ENCODE measurements around the gene HARBI1.

HARBI1 gene

DNA sequence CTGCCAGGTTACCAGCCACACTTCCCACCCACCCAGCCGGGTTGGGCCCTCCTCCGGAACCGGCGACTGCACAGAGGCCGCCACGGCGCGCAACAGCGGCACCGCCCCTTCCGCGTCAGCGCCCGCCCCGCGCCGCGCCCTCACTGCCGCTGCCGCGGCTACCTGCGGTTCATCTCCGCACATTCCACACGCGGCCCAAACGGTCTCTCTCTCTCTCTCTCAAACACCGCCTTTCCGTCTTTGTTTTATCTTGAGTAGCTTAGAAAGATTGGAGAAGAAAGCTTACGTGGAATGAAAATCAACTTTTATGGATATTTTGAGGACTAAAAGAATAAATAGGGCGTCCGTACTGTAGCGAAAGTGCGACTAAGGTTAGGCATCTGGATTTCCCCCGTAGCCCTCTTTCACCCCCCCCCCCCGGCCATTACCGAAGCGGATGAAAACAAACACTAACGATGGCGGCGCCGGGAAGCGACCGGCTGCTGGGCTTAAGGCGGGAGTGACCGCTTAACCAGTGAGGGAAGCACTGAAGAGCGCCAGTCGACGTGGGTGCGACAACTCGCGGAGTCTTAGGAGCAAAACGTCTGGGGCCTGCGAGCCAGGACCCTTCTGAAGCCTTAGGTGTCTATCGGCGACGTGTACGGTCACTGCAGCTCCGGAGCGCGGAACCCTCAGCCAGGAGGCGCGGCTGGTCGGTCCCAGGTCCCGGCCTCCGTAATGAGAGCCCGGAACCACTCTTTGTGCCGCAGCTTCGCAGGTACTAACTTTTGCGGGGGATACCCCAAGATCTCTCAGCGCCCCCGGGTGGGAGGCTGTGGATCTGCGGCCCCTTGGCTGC, at the start of gene HARBI1, which contains the start of gene ATG13:
TSS of gene HARBI1 (minus strand) at position 94 of the 838 bp plus-strand sequence. CDS start 990 bp downstream, outside the sequence.
TSS of gene ATG13 (plus strand) at position 420 of the 838 bp plus-strand sequence. CDS start 26,739 bp downstream, outside the sequence.
- peak; percentile 83 to 91 (median 85) for DNase-seq (ENCODE audit: low read depth in 2 of 3, low spot score in 1 of 3)

GRCh38 chr11:46666516-46666915, 49.5 kb upstream of the HARBI1 start:
- DNase-seq (ENCODE audit: low read depth in 2 of 3, low spot score in 1 of 3) = no peak

GRCh38 chr11:46665356-46665755, 48.3 kb upstream of the HARBI1 start:
- DNase-seq (ENCODE audit: low read depth in 2 of 3, low spot score in 1 of 3) = no peak

DNA sequence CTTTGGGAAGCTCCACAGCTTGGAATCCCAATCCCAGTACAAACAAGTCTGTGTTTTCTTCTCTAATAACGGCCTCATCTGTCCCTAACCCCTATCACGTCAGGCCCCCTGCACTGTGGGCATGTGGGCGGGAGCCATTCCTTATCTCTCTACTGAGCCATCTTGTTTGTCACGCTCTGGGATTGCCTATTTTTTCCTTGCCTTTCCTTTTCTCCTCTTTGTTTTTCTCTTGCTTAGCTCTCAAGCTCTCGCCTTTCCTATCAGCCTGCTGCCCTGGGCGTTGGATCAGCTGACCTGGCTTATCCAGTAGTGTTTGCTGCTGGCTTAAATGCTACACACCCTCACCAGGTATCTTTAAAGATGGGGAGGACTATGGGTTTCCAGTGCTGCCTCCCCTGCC, 47.6 kb upstream of the HARBI1 start:
- DNase-seq (ENCODE audit: low read depth in 2 of 3, low spot score in 1 of 3) = no peak

GRCh38 chr11:46663277-46663940, 46.4 kb upstream of the HARBI1 start:
- no peak for DNase-seq (ENCODE audit: low read depth in 2 of 3, low spot score in 1 of 3)

GRCh38 chr11:46662366-46662765, 45.3 kb upstream of the HARBI1 start:
- no peak for DNase-seq (ENCODE audit: low read depth in 2 of 3, low spot score in 1 of 3)

DNA sequence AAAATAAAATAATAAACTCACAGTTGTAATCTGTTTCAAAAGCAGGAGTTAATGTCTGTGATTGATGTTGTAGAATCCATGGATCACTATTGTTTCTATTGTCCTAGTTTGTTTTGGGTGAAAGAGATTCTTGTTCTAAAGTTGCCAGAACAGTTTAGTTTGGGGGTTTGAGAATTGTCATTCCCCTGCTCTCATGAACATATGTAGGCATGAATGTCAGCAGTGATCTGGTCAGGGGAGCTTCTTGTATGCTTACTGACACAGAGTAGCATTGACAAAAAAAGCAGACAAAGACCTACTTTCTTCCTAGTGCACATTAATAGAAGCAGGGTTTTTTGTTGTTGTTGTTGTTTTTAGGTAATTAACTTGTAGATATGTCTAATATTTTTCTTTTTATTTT, 44.8 kb upstream of the HARBI1 start:
- DNase-seq (ENCODE audit: low read depth in 2 of 3, low spot score in 1 of 3) = no peak

- DNase-seq (ENCODE audit: low read depth in 2 of 3, low spot score in 1 of 3) = no peak
These were observed 42.9 kb upstream of the HARBI1 start for GRCh38 chr11:46659908-46660307.

DNA sequence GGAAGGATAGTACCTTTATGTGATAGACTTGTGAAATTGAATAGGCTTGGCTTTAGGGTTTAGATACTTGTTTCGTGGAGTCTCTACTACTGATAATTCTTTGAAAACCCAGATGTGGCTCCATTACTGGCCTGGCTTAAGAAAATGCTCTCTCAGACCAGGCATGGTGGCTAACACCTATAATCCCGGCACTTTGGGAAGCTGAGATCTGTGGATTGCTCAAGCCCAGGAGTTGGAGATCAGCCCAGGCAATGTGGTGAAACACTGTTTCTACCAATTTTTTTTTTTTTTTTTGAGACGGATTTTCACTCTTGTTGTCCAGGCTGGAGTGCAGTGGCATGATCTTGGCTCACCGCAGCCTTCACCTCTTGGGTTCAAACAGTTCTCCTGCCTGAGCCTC, 41.2 kb upstream of the HARBI1 start:
- no peak for DNase-seq (ENCODE audit: low read depth in 2 of 3, low spot score in 1 of 3)

GRCh38 chr11:46657186-46657585, 40.2 kb upstream of the HARBI1 start:
- no peak for DNase-seq (ENCODE audit: low read depth in 2 of 3, low spot score in 1 of 3)

DNA sequence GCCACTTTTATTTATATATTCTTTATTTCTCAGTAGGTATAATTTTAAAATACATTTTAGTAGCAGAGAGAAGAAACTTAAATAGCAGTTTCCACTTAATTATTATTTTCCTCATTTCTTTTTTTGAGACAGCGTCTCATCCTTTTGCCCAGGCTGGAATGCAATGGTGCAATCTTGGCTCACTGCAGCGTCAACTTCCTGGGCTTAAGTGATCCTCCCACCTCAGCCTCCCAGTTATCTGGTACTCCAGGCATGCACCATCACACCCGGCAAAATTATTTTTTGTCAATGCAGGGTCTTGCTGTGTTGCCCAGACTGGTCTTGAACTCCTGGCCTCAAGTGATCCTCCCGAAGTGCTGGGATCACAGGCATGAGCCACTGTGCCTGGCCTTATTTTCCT, 38.6 kb upstream of the HARBI1 start:
- DNase-seq (ENCODE audit: low read depth in 2 of 3, low spot score in 1 of 3) = no peak

- no peak for DNase-seq (ENCODE audit: low read depth in 2 of 3, low spot score in 1 of 3)
These were observed 32.2 kb upstream of the HARBI1 start for GRCh38 chr11:46649180-46649738.

DNA sequence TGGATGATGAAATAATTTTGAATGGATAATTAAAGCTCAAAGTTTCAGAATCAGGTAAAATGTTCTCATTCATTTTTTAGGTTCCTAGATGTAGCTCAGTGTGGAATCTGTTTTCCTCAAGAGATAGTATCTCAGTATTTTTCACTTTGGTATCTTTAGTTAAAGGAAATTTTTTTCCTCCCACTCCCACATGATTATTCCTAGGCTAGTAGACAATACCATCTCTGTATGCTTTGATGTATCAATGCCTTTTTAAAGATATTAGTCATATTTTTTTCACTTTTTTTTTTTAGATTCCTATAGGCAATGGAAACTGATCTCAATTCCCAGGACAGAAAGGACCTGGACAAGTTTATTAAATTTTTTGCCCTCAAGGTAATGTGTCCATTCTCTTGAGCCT, 27.0 kb upstream of the HARBI1 start:
- no peak for DNase-seq (ENCODE audit: low read depth in 2 of 3, low spot score in 1 of 3)

GRCh38 chr11:46643531-46643930, 26.5 kb upstream of the HARBI1 start:
- DNase-seq (ENCODE audit: low read depth in 2 of 3, low spot score in 1 of 3) = no peak

GRCh38 chr11:46642627-46643335, 25.8 kb upstream of the HARBI1 start:
- no peak for DNase-seq (ENCODE audit: low read depth in 2 of 3, low spot score in 1 of 3)

GRCh38 chr11:46641639-46642038, 24.6 kb upstream of the HARBI1 start:
- no peak for DNase-seq (ENCODE audit: low read depth in 2 of 3, low spot score in 1 of 3)

- no peak for DNase-seq (ENCODE audit: low read depth in 2 of 3, low spot score in 1 of 3)
These were observed 23.2 kb upstream of the HARBI1 start for GRCh38 chr11:46640036-46640788.

- DNase-seq (ENCODE audit: low read depth in 2 of 3, low spot score in 1 of 3) = no peak
These were observed 22.3 kb upstream of the HARBI1 start for GRCh38 chr11:46639197-46639839.

GRCh38 chr11:46637546-46637945, 20.5 kb upstream of the HARBI1 start:
- DNase-seq (ENCODE audit: low read depth in 2 of 3, low spot score in 1 of 3) = no peak

DNA sequence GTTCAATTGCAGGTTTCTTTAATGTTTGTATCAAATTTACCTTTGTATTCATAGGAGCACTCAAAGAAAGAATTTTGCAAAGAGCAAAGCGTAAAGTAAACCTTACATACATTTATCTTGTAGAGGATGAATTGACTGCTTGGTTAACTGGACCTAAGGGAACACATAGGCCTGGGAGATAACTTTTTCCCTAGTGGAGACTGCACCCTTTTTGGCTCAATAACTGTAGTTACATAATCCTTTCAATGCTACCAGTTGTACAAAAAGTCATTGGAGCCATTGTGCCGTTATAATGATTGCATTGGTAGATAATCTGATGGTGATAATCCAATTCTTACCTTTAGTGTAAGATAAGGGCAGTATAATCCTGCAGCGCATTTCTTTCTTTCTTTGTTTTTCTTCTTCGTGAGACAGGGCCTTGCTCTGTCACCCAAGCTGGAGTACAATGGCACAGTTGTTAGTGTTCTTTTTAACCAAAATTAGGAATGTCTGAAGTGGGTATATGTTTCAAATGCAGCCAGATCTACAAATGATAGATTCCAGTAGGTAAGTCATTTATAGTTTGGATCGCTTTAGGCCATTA, 18.6 kb upstream of the HARBI1 start:
- DNase-seq (ENCODE audit: low read depth in 2 of 3, low spot score in 1 of 3) = no peak
